BLaER1 (cell line): ENCODE results near the gene PYGO2.

Source experiments
- H3K27ac ChIP-seq: shearing (Covaris generic); formaldehyde crosslinking; 2 replicates; pipeline ENCODE4 v1.8.1; 2022
- H3K27me3 ChIP-seq: shearing (Covaris generic); formaldehyde crosslinking; 2 replicates; pipeline ENCODE4 v1.8.1; 2022
- H3K36me3 ChIP-seq: shearing (Covaris generic); formaldehyde crosslinking; 2 replicates; pipeline ENCODE4 v1.8.1; 2022
- H3K4me1 ChIP-seq: shearing (Covaris generic); formaldehyde crosslinking; 2 replicates; pipeline ENCODE4 v1.8.1; 2022
- H3K4me2 ChIP-seq: shearing (Covaris generic); formaldehyde crosslinking; 2 replicates; pipeline ENCODE4 v1.8.1; 2022
- H3K4me3 ChIP-seq: shearing (Covaris generic); formaldehyde crosslinking; 2 replicates; pipeline ENCODE4 v1.8.1; 2022
- H3K9ac ChIP-seq: shearing (Covaris generic); formaldehyde crosslinking; 2 replicates; pipeline ENCODE4 v1.8.1; 2022
- H3K9me3 ChIP-seq: shearing (Covaris generic); formaldehyde crosslinking; 2 replicates; pipeline ENCODE4 v1.8.1; 2022
- H4K20me1 ChIP-seq: shearing (Covaris generic); formaldehyde crosslinking; 2 replicates; pipeline ENCODE4 v1.8.1; 2022
- Cebpa-rat ChIP-seq: shearing (Covaris generic); IDR thresholded peaks from 2 replicates; pipeline ENCODE4 v1.8.1; 2022

PYGO2 gene

GRCh38 chr1:154945962-154946850 lies 15.4 kb downstream of the PYGO2 start:
- TF ChIP-seq Cebpa-rat, result no peak
- peaks cover 63% of the 10 kb centered on the region for H3K36me3 ChIP-seq
- peak overlapping the region; percentile 88 for H3K4me2 ChIP-seq
- no peaks in the 10 kb centered on the region for H3K27me3 ChIP-seq
- peak overlapping the region; percentile 73 for H3K9ac ChIP-seq
- H3K4me1 ChIP-seq, result peaks cover 88% of the 10 kb centered on the region
- no peak overlapping the region for H3K4me3 ChIP-seq
- peaks cover 56% of the 10 kb centered on the region for H4K20me1 ChIP-seq
- no peaks in the 10 kb centered on the region for H3K9me3 ChIP-seq
- peak overlapping the region; percentile 86 for H3K27ac ChIP-seq

- Histone ChIP-seq H3K4me2 (peak overlapping the region; percentile 88), H3K36me3 (peaks cover 54% of the 10 kb centered on the region), H3K9me3 (no peaks in the 10 kb centered on the region), H4K20me1 (peaks cover 48% of the 10 kb centered on the region), H3K4me1 (peaks cover 88% of the 10 kb centered on the region), H3K9ac (peak overlapping the region; percentile 73), H3K4me3 (no peak overlapping the region; the same call in 1 of the 2 replicates), H3K27ac (peak overlapping the region; percentile 86), H3K27me3 (no peaks in the 10 kb centered on the region)
- no peak for TF ChIP-seq Cebpa-rat
These were observed 16.2 kb downstream of the PYGO2 start for GRCh38 chr1:154945160-154945961.

GRCh38 chr1:154944401-154945159 lies 17.0 kb downstream of the PYGO2 start:
- Histone ChIP-seq H3K27me3 (no peaks in the 10 kb centered on the region), H4K20me1 (peaks cover 41% of the 10 kb centered on the region), H3K27ac (peak overlapping the region; percentile 86), H3K9me3 (no peaks in the 10 kb centered on the region), H3K4me3 (no peak overlapping the region; the same call in 1 of the 2 replicates), H3K9ac (peak overlapping the region; percentile 73), H3K36me3 (peaks cover 47% of the 10 kb centered on the region), H3K4me2 (peak overlapping the region; percentile 88), H3K4me1 (peaks cover 94% of the 10 kb centered on the region)
- TF ChIP-seq Cebpa-rat, result no peak

- H3K27ac ChIP-seq, result peak overlapping the region; percentile 86
These were observed 17.8 kb downstream of the PYGO2 start for GRCh38 chr1:154943649-154944400.

GRCh38 chr1:154941333-154942013 lies 20.1 kb downstream of the PYGO2 start:
- no peaks in the 10 kb centered on the region for H3K9me3 ChIP-seq
- H3K27ac ChIP-seq, result peak overlapping the region; percentile 86
- peak overlapping the region; percentile 88 for H3K4me2 ChIP-seq
- no peak overlapping the region; the same call in 1 of the 2 replicates for H3K4me3 ChIP-seq
- H3K36me3 ChIP-seq, result peaks cover 20% of the 10 kb centered on the region
- H3K27me3 ChIP-seq, result no peaks in the 10 kb centered on the region
- peaks cover 15% of the 10 kb centered on the region; the same call in 1 of the 2 replicates for H4K20me1 ChIP-seq
- H3K4me1 ChIP-seq, result peaks cover 90% of the 10 kb centered on the region
- H3K9ac ChIP-seq, result peak overlapping the region; percentile 57
- no peak for TF ChIP-seq Cebpa-rat

More at GRCh38 chr1:154943649-154944400, 17.8 kb downstream of the PYGO2 start:
- peak overlapping the region; percentile 73; the same call in 1 of the 2 replicates for H3K9ac ChIP-seq
- peaks cover 97% of the 10 kb centered on the region for H3K4me1 ChIP-seq
- no peaks in the 10 kb centered on the region for H3K9me3 ChIP-seq
- H3K27me3 ChIP-seq, result no peaks in the 10 kb centered on the region
- H4K20me1 ChIP-seq, result peaks cover 36% of the 10 kb centered on the region
- TF ChIP-seq Cebpa-rat, result no peak
- H3K4me2 ChIP-seq, result peak overlapping the region; percentile 88
- H3K36me3 ChIP-seq, result peaks cover 41% of the 10 kb centered on the region
- no peak overlapping the region for H3K4me3 ChIP-seq

- peaks cover 9% of the 10 kb centered on the region; the same call in 1 of the 2 replicates for H4K20me1 ChIP-seq
- peak overlapping the region; percentile 86 for H3K27ac ChIP-seq
- peak overlapping the region; percentile 88 for H3K4me2 ChIP-seq
- TF ChIP-seq Cebpa-rat, result no peak
- H3K27me3 ChIP-seq, result no peaks in the 10 kb centered on the region
- H3K4me1 ChIP-seq, result peaks cover 89% of the 10 kb centered on the region
- no peak overlapping the region for H3K4me3 ChIP-seq
- H3K36me3 ChIP-seq, result peaks cover 13% of the 10 kb centered on the region
- no peaks in the 10 kb centered on the region for H3K9me3 ChIP-seq
- H3K9ac ChIP-seq, result peak overlapping the region; percentile 57; the same call in 1 of the 2 replicates
These were observed 20.9 kb downstream of the PYGO2 start for GRCh38 chr1:154940651-154941194.

GRCh38 chr1:154940213-154940560 lies 21.4 kb downstream of the PYGO2 start:
- Histone ChIP-seq H3K9ac (no peak overlapping the region), H3K9me3 (no peaks in the 10 kb centered on the region), H3K27me3 (no peaks in the 10 kb centered on the region), H3K4me3 (no peak overlapping the region), H4K20me1 (peaks cover 4% of the 10 kb centered on the region; the same call in 1 of the 2 replicates), H3K36me3 (peaks cover 7% of the 10 kb centered on the region), H3K4me1 (peaks cover 89% of the 10 kb centered on the region), H3K4me2 (peak overlapping the region; percentile 88), H3K27ac (peak overlapping the region; percentile 86)
- TF ChIP-seq Cebpa-rat, result no peak
